Upper lobe of left lung (tissue), 6 donors: ENCODE results near the gene MYO1E. TPM values are rescaled to one million over a fixed set of nuclear protein-coding genes. Genes with fewer than 3 reads are reported as not detected.
"Not testable (repeated sequence)": the region's sequence is repeated elsewhere in the genome, so short reads cannot be mapped to it uniquely, and the experiment has no call there.

Experiments used
- ATAC-seq, 2 donors: fragments of 200-7000 bp; cut with Tn5 transposase; one replicate each; pipeline ENCODE4 v1.9.1; 2022; ENCODE audit warnings: mild to moderate bottlenecking in 2 of 2, moderate library complexity in 2 of 2; ENCODE audit not compliant: low FRiP score in 2 of 2
- DNase-seq, 2 donors: peaks; one replicate each; pipeline ENCODE4 v3.0.0-alpha.2; 2019 to 2020
- H3K27ac ChIP-seq, 4 donors: fragments of 200-600 bp; sonication (generic); one replicate each; pipeline ENCODE4 v1.5.1; 2016 to 2019
- H3K27me3 ChIP-seq, 4 donors: fragments of 200-600 bp; sonication (generic); one replicate each; pipeline ENCODE4 v1.5.1; 2017 to 2019
- H3K36me3 ChIP-seq, 4 donors: fragments of 200-600 bp; sonication (generic); one replicate each; pipeline ENCODE4 v1.5.1; 2016 to 2019
- H3K4me1 ChIP-seq, 4 donors: fragments of 200-600 bp; sonication (generic); one replicate each; pipeline ENCODE4 v1.5.1; 2018 to 2019
- H3K4me3 ChIP-seq, 4 donors: fragments of 200-600 bp; sonication (generic); one replicate each; pipeline ENCODE4 v1.5.1; 2017 to 2019; ENCODE audit warnings: mild to moderate bottlenecking in 2 of 4, moderate library complexity in 1 of 4
- H3K9me3 ChIP-seq, 4 donors: fragments of 200-600 bp; sonication (generic); one replicate each; pipeline ENCODE4 v1.5.1; 2018 to 2019
- EP300 ChIP-seq, 4 donors: sonication (generic); formaldehyde crosslinking; IDR thresholded peaks; one replicate each; pipeline ENCODE4 v1.5.1; 2017; ENCODE audit warnings: antibody characterized with exemption in 4 of 4, control low read depth in 2 of 4
- POLR2A ChIP-seq, 4 donors: fragments of 450-650 bp; IDR thresholded peaks; one replicate each; pipeline ENCODE4 v1.5.1; 2016 to 2017; ENCODE audit warnings: antibody characterized with exemption in 4 of 4, mild to moderate bottlenecking in 2 of 4
- POLR2AphosphoS5 ChIP-seq, 2 donors: sonication (generic); formaldehyde crosslinking; IDR thresholded peaks; one replicate each; pipeline ENCODE4 v1.5.1; 2017; ENCODE audit warnings: antibody characterized with exemption in 2 of 2
- WGBS, 2 donors: methylation state at CpG; one replicate each; pipeline ENCODE4 v1.1.5; 2017 to 2018; 5-methylcytosine and 5-hydroxymethylcytosine counted together
- total RNA-seq, 6 donors: library from RNA; depleted of rRNA in 4 of 6; stranded (reverse); fragments of >200 nt in 4 of 6; gene quantifications; one replicate each; pipeline versions ENCODE4 v1.1.0 to v1.2.1, GENCODE V29; 2016 to 2021
- TF ChIP-seq, protein P1 (sequence below), 6 experiments: fragments of 450-650 bp in 4 of 6; fragments of 200-600 bp in 2 of 6; sonication (generic) in 2 of 6; IDR thresholded peaks; one replicate each; pipeline ENCODE4 v1.5.1; 2016 to 2019; ENCODE audit warnings: antibody characterized with exemption in 6 of 6
- donor health status: DM: no; HTN: no; CAD: no; lungs with moderate emphysema.
- donor health status: DM: no; HTN: yes; CAD: no; lungs with severe emphysema.

Gene MYO1E
- total RNA-seq, 6 donors from 2014 or later: 39.7 to 161 (median 71.9) TPM

DNA sequence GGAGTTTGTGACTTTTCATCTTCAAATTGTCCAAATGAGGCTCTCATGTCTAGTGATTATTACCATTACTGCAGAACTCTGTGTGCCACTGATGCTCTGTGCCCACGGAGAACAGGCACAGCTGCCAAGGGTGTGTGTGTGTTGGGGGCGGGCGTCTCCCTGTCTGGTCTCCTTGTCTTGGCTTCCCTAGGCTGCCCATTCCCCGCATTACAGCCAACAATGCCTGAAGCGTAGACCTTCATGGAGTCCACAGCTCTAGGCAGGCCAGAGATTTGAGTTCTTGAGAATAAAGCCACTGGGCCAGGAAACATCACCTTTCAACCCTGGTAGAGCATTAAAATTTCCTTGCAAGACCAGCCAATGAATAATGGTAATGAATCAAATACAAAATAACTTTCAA lies 225.0 kb downstream of the MYO1E start:
- Histone ChIP-seq H3K4me1 (no peaks in the 10 kb centered on the region), H3K36me3 (peaks cover 0 to 45% (median 12%) of the 10 kb centered on the region in 4 donors), H3K27me3 (no peaks in the 10 kb centered on the region), H3K4me3 (no peak overlapping the region), H3K27ac (no peak overlapping the region), H3K9me3 (no peaks in the 10 kb centered on the region)
- 94 to 98% methylated on average over 5 of the region's 5 CpGs for WGBS, 2 donors
- no peak for TF ChIP-seq POLR2AphosphoS5 (IDR thresholded peaks at IDR 0.05)
- TF ChIP-seq, protein P1, sequence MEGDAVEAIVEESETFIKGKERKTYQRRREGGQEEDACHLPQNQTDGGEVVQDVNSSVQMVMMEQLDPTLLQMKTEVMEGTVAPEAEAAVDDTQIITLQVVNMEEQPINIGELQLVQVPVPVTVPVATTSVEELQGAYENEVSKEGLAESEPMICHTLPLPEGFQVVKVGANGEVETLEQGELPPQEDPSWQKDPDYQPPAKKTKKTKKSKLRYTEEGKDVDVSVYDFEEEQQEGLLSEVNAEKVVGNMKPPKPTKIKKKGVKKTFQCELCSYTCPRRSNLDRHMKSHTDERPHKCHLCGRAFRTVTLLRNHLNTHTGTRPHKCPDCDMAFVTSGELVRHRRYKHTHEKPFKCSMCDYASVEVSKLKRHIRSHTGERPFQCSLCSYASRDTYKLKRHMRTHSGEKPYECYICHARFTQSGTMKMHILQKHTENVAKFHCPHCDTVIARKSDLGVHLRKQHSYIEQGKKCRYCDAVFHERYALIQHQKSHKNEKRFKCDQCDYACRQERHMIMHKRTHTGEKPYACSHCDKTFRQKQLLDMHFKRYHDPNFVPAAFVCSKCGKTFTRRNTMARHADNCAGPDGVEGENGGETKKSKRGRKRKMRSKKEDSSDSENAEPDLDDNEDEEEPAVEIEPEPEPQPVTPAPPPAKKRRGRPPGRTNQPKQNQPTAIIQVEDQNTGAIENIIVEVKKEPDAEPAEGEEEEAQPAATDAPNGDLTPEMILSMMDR (IDR thresholded peaks at IDR 0.05): no peak
- no peak for TF ChIP-seq EP300 (IDR thresholded peaks at IDR 0.05)
- TF ChIP-seq POLR2A (IDR thresholded peaks at IDR 0.05): no peak
- ATAC-seq: no peak
- DNase-seq: no peak

DNA sequence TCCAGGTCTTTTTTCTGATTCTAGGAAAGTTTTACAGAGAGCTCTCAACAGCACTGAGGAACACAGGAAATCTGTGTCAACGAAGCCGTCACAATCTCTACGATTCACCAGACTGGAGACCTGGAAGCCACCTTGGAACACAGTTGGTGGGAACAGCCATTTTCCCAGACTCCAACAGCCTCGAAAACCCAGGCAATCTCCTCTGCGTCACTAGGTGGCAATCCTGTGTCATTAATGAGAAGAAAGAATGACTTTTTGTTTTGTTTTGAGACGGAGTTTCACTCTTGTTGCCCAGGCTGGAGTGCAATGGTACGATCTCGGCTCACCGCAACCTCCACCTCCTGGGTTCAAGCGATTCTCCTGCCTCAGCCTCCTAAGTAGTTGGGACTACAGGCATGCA lies 228.1 kb downstream of the MYO1E start:
- not testable (repeated sequence) for DNase-seq, ATAC-seq, H3K4me3 ChIP-seq, H3K27me3 ChIP-seq, H3K9me3 ChIP-seq, H3K27ac ChIP-seq
- Histone ChIP-seq H3K36me3 (peaks cover 3 to 29% (median 6%) of the 10 kb centered on the region in 4 donors), H3K4me1 (peaks cover 0 to 12% (median 4%) of the 10 kb centered on the region in 4 donors)
- TF ChIP-seq, protein P1 (IDR thresholded peaks at IDR 0.05): peak in 1 of 6 experiments; percentile 6
- WGBS, 2 donors: 85 to 94% methylated on average over 10 of the region's 10 CpGs

DNA sequence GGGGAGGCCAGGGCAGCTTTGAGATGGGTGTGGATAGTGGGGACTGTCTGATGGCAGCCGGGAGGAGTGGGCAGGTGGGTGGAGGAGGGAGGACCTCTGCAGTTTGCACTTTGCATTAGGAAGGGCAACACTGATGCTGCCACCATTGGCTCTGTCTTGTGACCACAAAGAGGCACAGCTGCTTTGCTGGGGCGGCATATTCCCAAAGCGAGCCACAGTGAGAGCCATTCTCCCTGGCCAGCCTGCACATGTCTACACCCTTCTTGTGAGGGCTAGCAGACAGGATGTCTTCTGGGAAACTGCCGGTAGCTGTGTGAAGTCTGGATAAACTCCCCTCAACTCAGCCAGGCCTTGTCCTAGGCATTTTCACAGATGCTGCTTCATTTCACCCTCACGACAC lies 229.4 kb downstream of the MYO1E start:
- ATAC-seq: no peak

DNA sequence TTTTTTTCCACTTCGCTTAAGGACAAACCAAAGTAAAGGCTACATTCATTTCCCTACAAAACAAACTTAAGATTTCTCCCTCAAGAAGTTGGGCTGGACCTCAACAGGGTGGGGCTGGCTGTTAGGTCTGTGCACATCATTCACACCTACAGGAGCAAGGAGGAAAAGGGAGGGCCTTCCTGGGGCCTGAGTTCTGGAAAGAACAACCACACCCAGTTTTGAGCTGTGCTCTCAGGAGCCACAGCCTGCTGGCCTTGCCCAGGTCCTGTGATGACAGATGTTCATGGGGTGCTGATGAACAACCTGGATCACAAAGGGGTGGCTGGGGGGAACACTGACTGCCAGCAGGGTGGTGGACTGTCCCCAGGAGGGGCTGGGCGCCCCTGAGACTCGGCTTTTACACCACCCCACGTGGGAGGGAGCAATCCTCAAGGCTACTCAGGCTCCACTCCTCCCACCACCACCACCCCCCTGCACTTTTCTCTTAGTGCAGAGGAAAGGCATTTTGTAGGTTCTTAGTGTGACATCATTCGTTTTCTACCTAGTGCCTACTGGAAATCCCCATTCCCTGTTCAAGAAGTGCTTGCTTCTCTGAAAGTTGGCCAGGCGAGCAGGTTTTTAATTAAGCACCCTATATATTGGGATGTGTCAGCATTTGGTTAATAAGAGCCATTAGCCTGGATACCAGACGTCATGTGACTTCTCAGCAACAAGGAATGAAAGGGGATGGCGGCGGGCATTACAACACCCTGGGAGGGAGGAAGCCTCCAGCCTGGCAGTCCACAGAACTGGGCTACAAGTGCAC lies 232.0 kb downstream of the MYO1E start:
- Histone ChIP-seq H3K27me3 (no peaks in the 10 kb centered on the region), H3K4me1 (peaks cover 0 to 12% (median 4%) of the 10 kb centered on the region in 4 donors), H3K4me3 (no peak overlapping the region), H3K36me3 (peaks cover 3 to 42% (median 22%) of the 10 kb centered on the region in 4 donors), H3K27ac (peak overlapping the region in 2 of 4 donors; percentile 44 to 65), H3K9me3 (no peaks in the 10 kb centered on the region)
- peak in 1 of 4 donors; percentile 12 for TF ChIP-seq POLR2A (IDR thresholded peaks at IDR 0.05)
- no peak for TF ChIP-seq EP300 (IDR thresholded peaks at IDR 0.05)
- no peak for TF ChIP-seq POLR2AphosphoS5 (IDR thresholded peaks at IDR 0.05)
- TF ChIP-seq, protein P1 (IDR thresholded peaks at IDR 0.05): no peak
- DNase-seq (peak in 1 of 2 donors; percentile 81), ATAC-seq (peak in 1 of 2 donors; percentile 78)
- WGBS, 2 donors: 59 to 75% methylated on average over 9 of the region's 9 CpGs

More for the DNA sequence above, 229.4 kb downstream of the MYO1E start:
- Histone ChIP-seq H3K36me3 (peaks cover 3 to 24% (median 6%) of the 10 kb centered on the region in 4 donors), H3K4me1 (peaks cover 0 to 12% (median 4%) of the 10 kb centered on the region in 4 donors), H3K27me3 (no peaks in the 10 kb centered on the region), H3K27ac (no peak overlapping the region), H3K9me3 (no peaks in the 10 kb centered on the region), H3K4me3 (no peak overlapping the region)
- TF ChIP-seq EP300 (IDR thresholded peaks at IDR 0.05): no peak
- TF ChIP-seq, protein P1 (IDR thresholded peaks at IDR 0.05): no peak
- no peak for TF ChIP-seq POLR2A (IDR thresholded peaks at IDR 0.05)
- no peak for TF ChIP-seq POLR2AphosphoS5 (IDR thresholded peaks at IDR 0.05)
- DNase-seq: no peak
- WGBS, 2 donors: 97 to 98% methylated on average over 3 to 5 of the region's 5 CpGs
